Measurements from ENCODE around the gene CDT1.

Gene CDT1

GRCh38 chr16:88813269-88814143 lies 9.9 kb downstream of the CDT1 start:
- Histone ChIP-seq H3K4me1 (ENCODE audit: low read depth, poor library complexity, severe bottlenecking) (peaks cover 26% of the 10 kb centered on the region), H3K27me3 (ENCODE audit: insufficient read depth, low read depth) (no peaks in the 10 kb centered on the region), H4K20me1 (ENCODE audit: insufficient read depth) (no peaks in the 10 kb centered on the region), H2AFZ (ENCODE audit: low read depth) (no peak overlapping the region), H3K9ac (no peak overlapping the region), H3K36me3 (ENCODE audit: insufficient read depth) (no peaks in the 10 kb centered on the region), H3K4me3 (IDR thresholded peaks at IDR 0.05; ENCODE audit: insufficient read depth, low read depth, low read length) (no peak overlapping the region), H3K27ac (no peak overlapping the region), H3K79me2 (ENCODE audit: insufficient read depth, low read depth) (peaks cover 24% of the 10 kb centered on the region), H3K4me2 (peak overlapping the region; percentile 94; the same call in 1 of the 2 replicates)
- no peak for TF ChIP-seq CTCF (conservative IDR thresholded peaks at IDR 0.05; ENCODE audit: low read depth, low read length)

GRCh38 chr16:88814144-88814502 lies 10.5 kb downstream of the CDT1 start:
- Histone ChIP-seq H3K27me3 (ENCODE audit: insufficient read depth, low read depth) (no peaks in the 10 kb centered on the region), H3K79me2 (ENCODE audit: insufficient read depth, low read depth) (peaks cover 20% of the 10 kb centered on the region), H3K4me3 (IDR thresholded peaks at IDR 0.05; ENCODE audit: insufficient read depth, low read depth, low read length) (no peak overlapping the region), H3K27ac (no peak overlapping the region), H3K4me2 (no peak overlapping the region), H3K9ac (no peak overlapping the region), H2AFZ (ENCODE audit: low read depth) (no peak overlapping the region), H4K20me1 (ENCODE audit: insufficient read depth) (no peaks in the 10 kb centered on the region), H3K4me1 (ENCODE audit: low read depth, poor library complexity, severe bottlenecking) (peaks cover 24% of the 10 kb centered on the region), H3K36me3 (ENCODE audit: insufficient read depth) (no peaks in the 10 kb centered on the region)
- no peak for TF ChIP-seq CTCF (conservative IDR thresholded peaks at IDR 0.05; ENCODE audit: low read depth, low read length)

GRCh38 chr16:88815227-88815626 lies 11.6 kb downstream of the CDT1 start:
- Histone ChIP-seq H3K36me3 (ENCODE audit: insufficient read depth) (no peaks in the 10 kb centered on the region), H3K27ac (no peak overlapping the region)

GRCh38 chr16:88815901-88816589 lies 12.5 kb downstream of the CDT1 start:
- no peak overlapping the region for H3K27ac ChIP-seq
- H2AFZ ChIP-seq (ENCODE audit: low read depth) = no peak overlapping the region
- H3K9ac ChIP-seq = no peak overlapping the region
- H3K27me3 ChIP-seq (ENCODE audit: insufficient read depth, low read depth) = no peaks in the 10 kb centered on the region
- no peaks in the 10 kb centered on the region for H4K20me1 ChIP-seq (ENCODE audit: insufficient read depth)
- H3K4me2 ChIP-seq = no peak overlapping the region
- H3K4me1 ChIP-seq (ENCODE audit: low read depth, poor library complexity, severe bottlenecking) = peaks cover 10% of the 10 kb centered on the region
- TF ChIP-seq CTCF (conservative IDR thresholded peaks at IDR 0.05; ENCODE audit: low read depth, low read length) = peak; percentile 89
- peaks cover under 1% of the 10 kb centered on the region; the same call in 1 of the 2 replicates for H3K79me2 ChIP-seq (ENCODE audit: insufficient read depth, low read depth)
- no peaks in the 10 kb centered on the region for H3K36me3 ChIP-seq (ENCODE audit: insufficient read depth)
- no peak overlapping the region for H3K4me3 ChIP-seq (IDR thresholded peaks at IDR 0.05; ENCODE audit: insufficient read depth, low read depth, low read length)

More at GRCh38 chr16:88815227-88815626, 11.6 kb downstream of the CDT1 start:
- no peaks in the 10 kb centered on the region for H3K27me3 ChIP-seq (ENCODE audit: insufficient read depth, low read depth)
- peaks cover 13% of the 10 kb centered on the region for H3K4me1 ChIP-seq (ENCODE audit: low read depth, poor library complexity, severe bottlenecking)
- H3K9ac ChIP-seq = no peak overlapping the region
- no peak overlapping the region for H3K4me3 ChIP-seq (IDR thresholded peaks at IDR 0.05; ENCODE audit: insufficient read depth, low read depth, low read length)
- H4K20me1 ChIP-seq (ENCODE audit: insufficient read depth) = no peaks in the 10 kb centered on the region
- no peak overlapping the region for H3K4me2 ChIP-seq
- TF ChIP-seq CTCF (conservative IDR thresholded peaks at IDR 0.05; ENCODE audit: low read depth, low read length) = no peak
- H2AFZ ChIP-seq (ENCODE audit: low read depth) = no peak overlapping the region
- peaks cover 9% of the 10 kb centered on the region for H3K79me2 ChIP-seq (ENCODE audit: insufficient read depth, low read depth)
